ENCODE results near the gene SRP14.
A peak's percentile ranks its signal among the peaks of the same experiment; 100 is the strongest.
"Not testable (repeated sequence)": the region's sequence is repeated elsewhere in the genome, so short reads cannot be mapped to it uniquely, and the experiment has no call there.

SRP14 gene

DNA sequence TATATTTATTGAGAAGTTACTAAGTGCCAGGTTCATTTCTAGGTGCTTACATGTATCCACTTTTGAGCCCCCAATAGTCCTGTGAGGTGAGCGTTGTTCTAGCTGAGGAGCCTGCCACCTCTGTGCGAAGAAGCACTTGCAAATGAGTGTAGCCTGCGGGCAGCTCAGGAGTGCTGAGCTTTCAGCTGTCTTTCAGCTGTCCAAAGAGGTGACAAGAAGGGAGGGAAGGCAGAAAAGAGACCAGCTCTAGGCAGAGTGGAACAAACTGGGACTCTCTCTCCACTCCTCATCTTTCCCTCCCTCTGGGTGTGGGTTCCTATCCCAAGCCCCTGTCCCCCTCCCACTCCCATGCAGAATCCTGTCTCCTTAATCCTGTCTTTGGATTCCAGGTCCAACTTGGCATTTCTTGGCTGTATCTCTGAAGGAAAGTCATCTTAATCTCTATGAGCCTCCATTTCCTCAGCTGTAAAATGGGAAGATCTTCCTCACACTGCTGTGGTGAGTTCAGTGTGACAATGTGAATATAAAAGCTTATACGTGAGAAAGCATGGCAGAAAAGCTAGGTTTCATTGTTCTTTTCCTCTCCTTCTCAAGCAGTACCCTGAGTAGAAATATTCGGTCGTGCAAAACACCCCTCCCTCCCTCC, 6.7 kb upstream of the SRP14 start:
- Histone ChIP-seq H3K4me1 (ENCODE audit: control insufficient read depth in 1 of 2, insufficient read depth in 2 of 2, low read length in 2 of 2) (peaks cover 10 to 23% of the 10 kb centered on the region in 2 donors), H3K9me3 (ENCODE audit: control insufficient read depth in 1 of 2, low read length in 2 of 2) (no peaks in the 10 kb centered on the region), H3K27me3 (ENCODE audit: low read depth, low read length) (no peaks in the 10 kb centered on the region), H3K27ac (ENCODE audit: low read length) (peak overlapping the region; percentile 52), H3K36me3 (ENCODE audit: control insufficient read depth in 1 of 2, insufficient read depth in 2 of 2, low read length in 2 of 2) (no peaks in the 10 kb centered on the region), H3K4me3 (ENCODE audit: low read depth in 1 of 2, low read length in 2 of 2) (peak overlapping the region in 1 of 2 donors; percentile 6)

DNA sequence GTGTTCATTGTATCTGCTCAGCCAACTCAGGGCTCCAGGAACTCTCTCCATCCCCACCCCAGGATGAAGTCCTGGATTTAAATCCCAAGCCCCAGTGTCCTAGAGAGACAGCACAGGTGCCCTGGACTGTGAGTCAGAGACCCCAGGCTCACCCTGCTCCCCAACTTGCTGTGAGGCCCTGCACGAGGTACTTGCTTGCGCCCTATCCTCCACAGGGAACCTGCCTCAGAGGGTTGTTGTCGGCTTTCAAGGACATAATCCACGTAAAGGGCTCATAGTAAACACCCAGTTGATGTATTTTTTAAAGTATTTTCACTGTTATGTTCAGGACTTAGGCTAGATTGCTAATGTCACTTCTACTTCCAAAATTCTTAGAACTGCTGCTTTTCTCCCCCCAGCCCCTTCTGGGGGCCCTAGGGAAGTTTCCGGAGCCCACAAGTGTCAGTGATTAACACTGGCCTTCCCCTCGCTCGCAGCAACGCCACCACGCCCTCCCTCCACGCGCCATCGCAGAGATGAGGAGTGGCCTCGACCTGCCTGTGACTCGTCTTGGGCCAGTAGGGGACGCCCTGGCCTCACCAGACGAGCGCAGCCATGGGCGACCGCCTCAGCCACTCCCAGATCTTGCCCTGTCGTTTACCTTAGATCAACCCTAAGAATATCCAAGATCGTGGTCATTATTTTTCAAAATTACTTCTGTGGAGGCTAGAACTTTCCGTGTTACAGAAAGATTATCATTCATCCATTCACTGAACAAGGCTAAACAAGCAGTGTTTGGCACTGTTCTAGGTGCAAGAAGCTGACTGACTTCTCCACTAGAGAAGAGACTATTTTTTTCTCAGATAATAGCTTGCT, 6.0 kb upstream of the SRP14 start:
- H3K4me1 ChIP-seq (ENCODE audit: control insufficient read depth in 1 of 2, insufficient read depth in 2 of 2, low read length in 2 of 2) = peaks cover 10 to 30% of the 10 kb centered on the region in 2 donors
- no peaks in the 10 kb centered on the region for H3K9me3 ChIP-seq (ENCODE audit: control insufficient read depth in 1 of 2, low read length in 2 of 2)
- H3K36me3 ChIP-seq (ENCODE audit: control insufficient read depth in 1 of 2, insufficient read depth in 2 of 2, low read length in 2 of 2) = no peaks in the 10 kb centered on the region
- peak overlapping the region; percentile 6 to 42 for H3K4me3 ChIP-seq (ENCODE audit: low read depth in 1 of 2, low read length in 2 of 2)
- H3K27me3 ChIP-seq (ENCODE audit: low read depth, low read length) = no peaks in the 10 kb centered on the region
- peak overlapping the region; percentile 56 for H3K27ac ChIP-seq (ENCODE audit: low read length)

- H3K27ac ChIP-seq (ENCODE audit: low read length) = peak overlapping the region; percentile 56
- H3K36me3 ChIP-seq (ENCODE audit: control insufficient read depth in 1 of 2, insufficient read depth in 2 of 2, low read length in 2 of 2) = no peaks in the 10 kb centered on the region
- H3K4me3 ChIP-seq (ENCODE audit: low read depth in 1 of 2, low read length in 2 of 2) = peak overlapping the region in 1 of 2 donors; percentile 42
- H3K9me3 ChIP-seq (ENCODE audit: control insufficient read depth in 1 of 2, low read length in 2 of 2) = no peaks in the 10 kb centered on the region
- peaks cover 10 to 30% of the 10 kb centered on the region in 2 donors for H3K4me1 ChIP-seq (ENCODE audit: control insufficient read depth in 1 of 2, insufficient read depth in 2 of 2, low read length in 2 of 2)
- H3K27me3 ChIP-seq (ENCODE audit: low read depth, low read length) = no peaks in the 10 kb centered on the region
Observed at GRCh38 chr15:40043927-40044716, 5.1 kb upstream of the SRP14 start.

GRCh38 chr15:40042791-40043320, 3.9 kb upstream of the SRP14 start:
- H3K27ac ChIP-seq (ENCODE audit: low read length) = no peak overlapping the region
- no peaks in the 10 kb centered on the region for H3K9me3 ChIP-seq (ENCODE audit: control insufficient read depth in 1 of 2, low read length in 2 of 2)
- no peaks in the 10 kb centered on the region for H3K27me3 ChIP-seq (ENCODE audit: low read depth, low read length)
- peaks cover 11 to 33% of the 10 kb centered on the region in 2 donors for H3K4me1 ChIP-seq (ENCODE audit: control insufficient read depth in 1 of 2, insufficient read depth in 2 of 2, low read length in 2 of 2)
- H3K36me3 ChIP-seq (ENCODE audit: control insufficient read depth in 1 of 2, insufficient read depth in 2 of 2, low read length in 2 of 2) = peaks cover 0 to 6% of the 10 kb centered on the region in 2 donors
- no peak overlapping the region for H3K4me3 ChIP-seq (ENCODE audit: low read depth in 1 of 2, low read length in 2 of 2)

DNA sequence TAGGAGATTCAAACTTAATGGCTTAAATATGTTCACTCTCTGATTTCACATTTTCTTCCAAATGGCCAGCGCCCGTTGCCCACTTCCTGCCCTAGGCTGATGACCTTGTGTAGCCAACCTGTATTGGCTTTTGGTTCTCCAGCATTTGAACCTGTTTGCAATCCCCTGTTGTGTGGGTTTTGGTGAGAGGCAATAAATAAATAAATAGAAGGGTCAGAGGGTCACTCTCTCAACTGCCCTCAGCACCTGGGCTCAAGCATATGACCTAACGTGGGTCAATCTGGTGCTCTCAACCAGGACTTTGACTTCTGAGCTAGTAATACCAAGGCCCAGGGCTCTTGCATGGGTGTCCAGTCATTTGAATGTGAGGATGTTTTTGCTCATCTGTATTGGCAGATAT, 1.8 kb upstream of the SRP14 start:
- Histone ChIP-seq H3K27ac (ENCODE audit: low read length) (no peak overlapping the region), H3K36me3 (ENCODE audit: control insufficient read depth in 1 of 2, insufficient read depth in 2 of 2, low read length in 2 of 2) (peaks cover 11 to 20% of the 10 kb centered on the region in 2 donors), H3K4me3 (ENCODE audit: low read depth in 1 of 2, low read length in 2 of 2) (no peak overlapping the region), H3K9me3 (ENCODE audit: control insufficient read depth in 1 of 2, low read length in 2 of 2) (no peaks in the 10 kb centered on the region), H3K27me3 (ENCODE audit: low read depth, low read length) (no peaks in the 10 kb centered on the region), H3K4me1 (ENCODE audit: control insufficient read depth in 1 of 2, insufficient read depth in 2 of 2, low read length in 2 of 2) (peaks cover 9 to 34% of the 10 kb centered on the region in 2 donors)

DNA sequence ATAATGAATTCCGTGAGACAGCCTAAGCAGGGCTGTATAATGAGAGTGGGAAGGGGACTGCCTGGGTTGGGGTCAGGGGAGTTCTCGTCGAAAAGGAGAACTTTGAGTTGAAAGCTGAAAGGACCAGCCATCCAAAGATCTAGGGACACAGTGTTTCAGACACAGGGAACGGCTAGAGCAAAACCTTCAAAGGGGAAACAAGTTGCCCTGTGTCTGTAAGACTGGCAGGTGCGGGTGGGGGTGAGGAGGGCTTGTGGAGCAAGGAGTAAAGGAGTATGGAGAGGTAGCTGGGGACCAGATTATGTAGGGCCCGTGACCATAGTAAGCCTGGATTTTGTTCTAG, 1.3 kb upstream of the SRP14 start:
- Histone ChIP-seq H3K4me1 (ENCODE audit: control insufficient read depth in 1 of 2, insufficient read depth in 2 of 2, low read length in 2 of 2) (peaks cover 6 to 30% of the 10 kb centered on the region in 2 donors), H3K4me3 (ENCODE audit: low read depth in 1 of 2, low read length in 2 of 2) (no peak overlapping the region), H3K27ac (ENCODE audit: low read length) (no peak overlapping the region), H3K9me3 (ENCODE audit: control insufficient read depth in 1 of 2, low read length in 2 of 2) (no peaks in the 10 kb centered on the region), H3K27me3 (ENCODE audit: low read depth, low read length) (no peaks in the 10 kb centered on the region), H3K36me3 (ENCODE audit: control insufficient read depth in 1 of 2, insufficient read depth in 2 of 2, low read length in 2 of 2) (peaks cover 16 to 24% of the 10 kb centered on the region in 2 donors)

DNA sequence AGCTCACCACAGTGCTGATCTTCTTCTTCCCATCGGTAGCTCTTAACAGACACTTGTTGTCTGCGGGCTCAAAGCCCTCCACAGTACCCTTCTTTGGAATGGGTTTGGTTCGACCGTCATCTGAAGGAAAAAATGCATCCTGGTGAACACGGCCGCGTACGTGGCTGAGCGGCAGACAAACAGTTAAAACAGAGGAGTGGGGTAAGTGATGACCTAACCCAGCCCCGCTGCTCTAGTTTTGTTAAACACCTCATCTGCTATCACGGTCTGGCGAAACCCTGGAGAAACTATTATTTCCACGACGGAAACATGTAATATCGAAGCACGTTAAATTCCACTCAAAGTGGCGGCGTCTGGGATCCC, 725 bp downstream of the SRP14 start:
- no peaks in the 10 kb centered on the region for H3K9me3 ChIP-seq (ENCODE audit: control insufficient read depth in 1 of 2, low read length in 2 of 2)
- H3K4me3 ChIP-seq (ENCODE audit: low read depth in 1 of 2, low read length in 2 of 2) = peak overlapping the region; percentile 89 to 95
- peaks cover 28 to 41% of the 10 kb centered on the region in 2 donors for H3K36me3 ChIP-seq (ENCODE audit: control insufficient read depth in 1 of 2, insufficient read depth in 2 of 2, low read length in 2 of 2)
- peaks cover 4 to 20% of the 10 kb centered on the region in 2 donors for H3K4me1 ChIP-seq (ENCODE audit: control insufficient read depth in 1 of 2, insufficient read depth in 2 of 2, low read length in 2 of 2)
- no peaks in the 10 kb centered on the region for H3K27me3 ChIP-seq (ENCODE audit: low read depth, low read length)
- peak overlapping the region; percentile 94 for H3K27ac ChIP-seq (ENCODE audit: low read length)

DNA sequence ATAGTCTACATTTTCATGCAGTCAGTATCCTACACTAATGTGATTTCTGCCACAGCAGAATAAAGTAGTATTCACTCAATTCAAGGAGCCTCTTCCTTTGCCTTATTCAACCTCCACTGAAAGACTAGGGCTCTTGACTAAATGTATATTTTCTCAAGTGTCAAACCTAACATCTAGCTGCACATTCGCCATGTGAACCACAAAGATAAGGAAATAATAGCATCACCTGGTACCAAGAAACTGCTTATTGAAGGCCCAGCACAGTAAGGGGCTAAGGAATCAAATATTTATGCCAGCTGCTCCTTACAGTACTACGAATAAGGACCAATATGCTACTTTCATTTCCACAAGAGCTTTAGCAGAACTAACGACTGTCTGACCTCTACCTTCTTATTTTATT, 1.3 kb downstream of the SRP14 start:
- peaks cover 4 to 20% of the 10 kb centered on the region in 2 donors for H3K4me1 ChIP-seq (ENCODE audit: control insufficient read depth in 1 of 2, insufficient read depth in 2 of 2, low read length in 2 of 2)
- H3K27ac ChIP-seq (ENCODE audit: low read length) = peak overlapping the region; percentile 94
- H3K36me3 ChIP-seq (ENCODE audit: control insufficient read depth in 1 of 2, insufficient read depth in 2 of 2, low read length in 2 of 2) = peaks cover 29 to 45% of the 10 kb centered on the region in 2 donors
- peak overlapping the region; percentile 89 to 95 for H3K4me3 ChIP-seq (ENCODE audit: low read depth in 1 of 2, low read length in 2 of 2)
- H3K9me3 ChIP-seq (ENCODE audit: control insufficient read depth in 1 of 2, low read length in 2 of 2) = no peaks in the 10 kb centered on the region
- H3K27me3 ChIP-seq (ENCODE audit: low read depth, low read length) = no peaks in the 10 kb centered on the region

GRCh38 chr15:40035182-40035581, 3.8 kb downstream of the SRP14 start:
- Histone ChIP-seq H3K36me3 (ENCODE audit: control insufficient read depth in 1 of 2, insufficient read depth in 2 of 2, low read length in 2 of 2) (peaks cover 48 to 70% of the 10 kb centered on the region in 2 donors), H3K4me1 (ENCODE audit: control insufficient read depth in 1 of 2, insufficient read depth in 2 of 2, low read length in 2 of 2) (peaks cover 4 to 16% of the 10 kb centered on the region in 2 donors)
- not testable (repeated sequence) for H3K27ac ChIP-seq (ENCODE audit: low read length); H3K4me3 ChIP-seq (ENCODE audit: low read depth in 1 of 2, low read length in 2 of 2); H3K9me3 ChIP-seq (ENCODE audit: control insufficient read depth in 1 of 2, low read length in 2 of 2); H3K27me3 ChIP-seq (ENCODE audit: low read depth, low read length)

DNA sequence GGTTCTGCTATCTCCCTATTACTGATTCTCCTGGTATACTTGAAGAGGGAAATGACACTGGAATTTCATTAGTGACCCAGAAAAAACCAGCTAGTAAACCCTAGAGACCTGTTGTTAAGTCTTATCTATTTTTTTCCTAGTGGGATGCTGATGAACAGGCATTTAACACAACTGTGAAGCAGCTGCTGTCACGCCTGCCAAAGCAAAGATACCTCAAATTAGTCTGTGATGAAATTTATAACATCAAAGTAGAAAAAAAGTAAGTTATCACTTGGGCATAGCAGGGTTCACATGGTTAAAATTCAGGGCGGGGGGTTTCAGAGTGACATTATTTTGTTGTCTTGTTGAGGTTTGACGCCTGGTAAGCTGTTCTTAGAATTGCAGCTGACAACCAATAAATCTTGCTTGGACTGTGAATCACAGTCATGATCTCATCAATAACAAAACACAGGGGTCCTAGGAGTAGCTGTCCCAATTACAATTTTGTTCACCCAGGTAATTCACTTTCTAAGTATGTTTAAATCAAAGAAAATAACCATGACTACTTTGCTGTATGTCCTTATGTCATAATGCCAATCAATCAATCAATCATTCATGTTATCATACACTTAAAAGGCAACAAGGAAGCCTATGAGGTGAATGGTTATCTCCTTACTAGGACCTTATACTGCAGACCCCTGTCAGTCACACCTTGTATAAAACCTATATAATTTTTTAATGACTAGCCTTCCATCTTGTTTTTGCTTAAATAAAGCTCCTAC, 4.6 kb downstream of the SRP14 start:
- Histone ChIP-seq H3K9me3 (ENCODE audit: control insufficient read depth in 1 of 2, low read length in 2 of 2) (no peaks in the 10 kb centered on the region), H3K36me3 (ENCODE audit: control insufficient read depth in 1 of 2, insufficient read depth in 2 of 2, low read length in 2 of 2) (peaks cover 56 to 78% of the 10 kb centered on the region in 2 donors), H3K4me3 (ENCODE audit: low read depth in 1 of 2, low read length in 2 of 2) (no peak overlapping the region), H3K4me1 (ENCODE audit: control insufficient read depth in 1 of 2, insufficient read depth in 2 of 2, low read length in 2 of 2) (peaks cover 4 to 13% of the 10 kb centered on the region in 2 donors), H3K27me3 (ENCODE audit: low read depth, low read length) (no peaks in the 10 kb centered on the region), H3K27ac (ENCODE audit: low read length) (no peak overlapping the region)
